Activated CD4-positive, alpha-beta T cell treated with anti-CD3 and anti-CD28 coated beads, Interleukin-10, Interleukin-2, amounts not matched to agents 100 ng/mL and 50 ng/mL, durations not matched to agents 16 hours and 8 hours (primary cell): Measurements from ENCODE around the gene PRKAG1.

Experiments used
- DNase-seq: peaks from one replicate; pipeline ENCODE4 v3.0.0-alpha.2; 2020

PRKAG1 gene

GRCh38 chr12:49049566-49050224 lies 31.1 kb upstream of the PRKAG1 start:
- DNase-seq, result no peak

DNA sequence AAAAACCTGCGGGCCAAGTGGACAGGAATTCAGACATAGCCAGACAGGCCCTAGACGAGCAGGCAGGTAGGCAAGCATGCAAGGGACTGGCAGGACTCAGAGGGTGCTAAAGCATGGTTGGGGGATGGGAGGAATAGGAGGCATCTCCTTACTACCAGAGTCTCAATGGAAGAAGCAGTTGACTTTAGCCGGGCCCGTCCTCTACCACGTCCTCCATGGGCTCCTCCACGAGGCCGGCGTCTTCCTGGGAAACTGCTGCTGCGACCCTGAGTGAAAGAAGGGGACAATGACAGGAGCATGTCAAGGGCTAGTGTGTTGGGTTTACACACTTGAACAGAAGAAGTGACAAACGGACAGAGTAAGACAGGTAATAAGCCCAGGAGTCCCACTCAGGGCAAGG lies 30.4 kb upstream of the PRKAG1 start:
- DNase-seq, result no peak

DNA sequence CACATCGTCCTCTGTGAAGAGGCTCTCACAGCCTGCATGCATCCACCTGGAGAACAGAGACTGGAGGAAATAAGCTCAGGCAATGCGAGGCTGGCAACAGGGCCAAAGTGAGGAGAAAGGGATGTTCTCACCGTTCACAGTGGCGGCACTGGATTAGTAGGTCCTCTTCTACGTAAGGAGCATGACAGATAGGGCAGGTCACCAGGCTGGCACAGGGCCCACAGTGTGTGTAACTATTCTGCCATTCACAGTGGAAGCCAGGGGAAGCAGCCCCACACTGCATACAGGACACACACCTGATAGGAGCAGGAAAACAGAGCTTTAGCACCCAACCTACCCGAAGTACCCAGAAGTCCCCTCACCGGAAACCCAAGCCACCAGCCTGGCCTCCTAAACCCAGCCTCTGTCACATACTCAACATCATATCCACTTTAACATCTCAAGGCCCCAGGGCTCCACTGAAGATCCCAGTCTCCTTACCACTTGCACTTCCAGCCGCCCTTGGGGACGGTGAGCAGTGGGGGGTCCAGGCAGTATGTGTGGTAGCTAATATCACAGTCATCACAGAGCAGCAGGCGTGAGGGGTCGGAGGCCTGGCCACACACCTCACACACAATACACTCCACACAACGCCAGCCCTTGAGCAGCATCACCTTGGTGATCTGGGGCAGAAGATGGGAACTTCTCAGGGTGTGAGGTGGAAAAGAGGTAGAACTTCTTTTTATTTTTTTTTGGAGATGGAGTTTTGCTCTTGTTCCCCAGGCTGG lies 27.7 kb upstream of the PRKAG1 start:
- no peak for DNase-seq

DNA sequence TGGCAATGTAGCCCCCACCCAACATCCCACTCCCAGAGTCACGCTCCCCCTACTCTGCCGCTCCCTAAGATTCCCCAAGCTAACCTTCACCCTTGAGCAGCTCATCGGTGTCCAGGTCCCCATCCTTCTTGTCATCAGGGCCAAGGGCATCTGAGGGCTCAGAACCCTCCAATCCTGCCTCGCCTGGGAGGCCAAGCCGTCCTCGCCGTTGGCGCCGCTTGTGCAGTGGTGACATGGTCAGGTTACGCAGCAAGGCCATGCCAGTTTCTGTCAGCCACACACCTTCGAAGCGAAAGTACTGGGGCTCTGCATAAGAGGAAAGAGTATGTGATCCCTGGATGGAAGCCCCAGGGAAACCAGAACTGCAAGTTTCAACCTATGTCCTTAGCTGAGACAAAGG lies 26.1 kb upstream of the PRKAG1 start:
- no peak for DNase-seq

GRCh38 chr12:49043856-49044258 lies 25.3 kb upstream of the PRKAG1 start:
- peak; percentile 82 for DNase-seq

DNA sequence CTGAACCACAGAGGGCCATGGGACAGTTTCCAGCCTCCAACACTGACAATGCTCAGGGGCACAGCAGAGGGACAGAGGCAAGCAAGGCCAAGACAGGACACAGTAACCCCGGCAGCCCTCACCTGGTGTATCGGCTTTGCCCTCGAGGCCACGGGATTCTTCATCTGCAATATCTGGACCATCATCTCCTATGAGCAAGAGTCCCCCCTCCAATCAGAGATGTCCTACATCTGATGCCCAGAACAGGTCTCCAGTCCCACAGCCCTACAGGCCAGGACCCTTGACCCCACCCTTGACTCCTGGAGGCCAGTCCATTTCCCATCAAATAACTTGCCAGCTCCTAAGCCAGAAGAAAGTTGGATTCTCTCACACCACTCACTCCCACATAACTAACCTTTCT lies 24.7 kb upstream of the PRKAG1 start:
- no peak for DNase-seq

DNA sequence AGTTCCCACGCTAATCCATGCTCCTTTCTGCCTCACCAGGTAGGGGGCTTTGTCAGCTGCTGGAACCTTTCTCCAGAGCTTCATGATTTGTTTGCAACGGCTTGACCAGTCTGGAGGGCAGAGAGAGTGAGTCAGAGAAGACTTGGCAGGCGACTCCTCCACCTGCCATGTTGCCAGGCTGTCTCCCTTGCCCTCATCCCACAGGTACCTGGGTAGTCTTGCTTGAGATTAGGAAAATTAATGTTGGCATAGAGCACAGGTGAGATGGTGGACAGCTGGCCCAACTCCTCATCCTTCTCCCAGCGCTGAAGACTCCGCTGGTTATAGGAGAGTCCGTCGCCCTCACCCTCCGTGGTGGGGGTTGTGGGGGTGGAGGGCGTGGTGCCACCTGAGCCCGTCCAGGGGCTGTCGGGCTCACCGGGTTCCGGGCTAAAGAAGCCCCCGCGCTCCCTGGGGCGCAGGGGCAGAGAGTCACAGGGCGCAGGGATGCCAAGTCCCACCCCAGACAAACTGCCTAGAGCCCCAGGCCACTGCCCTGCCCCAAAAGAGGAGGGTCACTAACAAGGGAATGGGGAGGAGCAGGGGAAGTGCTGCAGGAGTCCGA lies 23.4 kb upstream of the PRKAG1 start:
- no peak for DNase-seq

DNA sequence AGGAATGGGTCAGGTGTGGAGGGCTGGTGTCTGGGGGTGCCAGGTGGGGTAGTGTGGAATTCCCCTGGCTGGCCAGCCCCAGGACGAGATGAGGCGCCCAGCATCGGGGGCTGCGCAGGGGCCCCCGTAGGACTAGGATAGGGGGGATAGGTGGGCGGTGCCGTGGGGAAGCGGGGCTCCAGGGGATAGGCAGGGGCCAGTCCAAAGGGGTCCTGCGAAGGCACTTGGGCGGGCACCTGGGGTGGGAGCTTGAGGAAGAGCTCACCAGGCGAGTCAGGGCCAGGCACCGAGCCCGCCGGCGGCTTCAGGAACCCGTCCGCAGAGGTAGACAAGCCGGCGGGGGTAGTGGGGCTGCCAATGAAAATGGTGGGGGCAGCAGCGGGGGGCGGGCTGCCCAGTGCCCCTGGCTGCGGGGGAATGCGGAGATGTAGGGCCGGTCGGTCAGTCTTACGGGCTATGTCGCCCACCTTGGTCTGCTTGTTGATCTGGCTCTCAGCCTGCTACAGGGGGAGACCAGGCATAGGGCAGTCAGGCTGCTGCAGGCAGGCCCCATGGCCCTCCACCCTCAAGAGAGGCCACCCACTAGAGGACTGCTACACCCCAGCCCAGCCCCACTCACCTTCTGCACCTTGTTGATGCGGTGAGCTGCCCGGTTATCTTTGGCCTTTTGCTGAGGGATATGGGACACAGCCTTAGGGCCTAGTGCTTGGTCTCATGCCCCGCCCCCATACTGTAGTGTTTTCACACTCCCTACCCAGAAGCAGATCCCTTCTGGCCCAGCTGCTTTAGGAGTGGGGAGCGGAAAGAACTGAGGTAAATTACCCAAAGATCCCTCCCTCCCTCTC lies 22.7 kb upstream of the PRKAG1 start:
- no peak for DNase-seq

DNA sequence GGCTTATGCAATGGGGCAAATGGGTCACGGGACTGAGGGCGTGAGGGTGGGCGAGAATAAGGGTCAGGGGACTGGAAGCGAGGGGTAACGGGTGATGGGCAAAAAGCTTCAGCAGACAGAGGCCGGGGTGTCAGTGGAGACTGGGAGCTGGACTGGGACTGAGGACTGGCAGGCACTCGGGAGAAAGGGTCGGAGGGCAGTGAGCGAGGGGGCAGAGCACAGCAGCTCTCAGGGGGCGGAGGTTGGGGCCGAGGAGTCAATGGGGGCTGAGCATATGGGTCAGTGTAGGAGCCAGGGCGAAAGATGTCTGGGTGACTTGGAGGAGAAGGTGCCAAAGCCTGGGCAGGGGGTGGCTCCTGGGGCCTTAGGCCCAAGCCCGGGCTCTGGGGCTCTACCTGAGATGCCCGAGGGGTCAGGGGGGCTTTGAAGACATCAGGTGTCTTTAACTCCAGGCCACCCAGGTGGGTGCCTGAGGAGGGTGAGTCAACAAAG lies 21.8 kb upstream of the PRKAG1 start:
- no peak for DNase-seq

GRCh38 chr12:49039421-49040363 lies 21.1 kb upstream of the PRKAG1 start:
- DNase-seq, result no peak

- DNase-seq, result no peak
Measured at GRCh38 chr12:49038291-49038955, 19.8 kb upstream of the PRKAG1 start.

GRCh38 chr12:49037947-49038237 lies 19.3 kb upstream of the PRKAG1 start:
- no peak for DNase-seq

DNA sequence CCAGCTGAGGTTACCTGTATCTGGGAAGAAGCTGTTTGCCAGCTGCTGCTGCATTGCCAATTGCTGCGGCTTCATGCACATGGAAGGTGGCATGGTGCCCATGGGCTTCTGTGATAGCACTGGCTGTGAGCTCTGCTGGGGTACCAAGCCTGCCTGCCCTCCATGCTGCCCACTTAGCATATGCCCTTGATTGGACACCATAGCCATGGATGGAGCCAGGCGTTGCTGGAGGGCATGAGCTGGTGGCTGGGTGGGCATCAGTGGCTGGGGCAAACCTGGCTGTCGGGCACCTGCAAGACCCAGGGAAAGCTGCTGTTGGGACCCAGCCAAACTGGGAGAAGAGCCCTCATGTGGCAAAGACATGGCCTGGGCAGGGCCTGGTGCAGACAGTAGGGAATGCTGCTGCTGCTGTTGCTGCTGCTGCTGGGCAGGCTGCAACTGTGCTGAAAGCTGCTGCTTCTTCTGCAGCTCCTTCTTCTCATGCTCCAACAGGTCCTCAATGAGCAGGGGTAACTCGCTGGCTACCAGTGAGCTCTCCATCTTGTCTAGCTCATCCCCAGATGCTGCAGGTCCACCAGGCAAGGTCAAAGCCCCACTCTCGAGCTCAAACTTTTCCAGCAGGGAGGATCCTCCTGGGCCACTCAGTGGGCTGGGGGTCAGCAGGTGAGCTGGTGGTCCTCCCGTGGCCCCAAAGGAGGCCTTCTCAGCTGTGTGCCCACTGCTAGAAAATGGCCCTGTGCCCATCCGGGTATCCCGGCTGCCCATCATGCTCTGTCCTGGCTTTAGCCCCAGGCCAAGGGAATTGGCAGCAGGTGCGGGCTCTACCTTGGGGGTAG lies 18.8 kb upstream of the PRKAG1 start:
- no peak for DNase-seq

GRCh38 chr12:49036029-49036428 lies 17.5 kb upstream of the PRKAG1 start:
- no peak for DNase-seq

DNA sequence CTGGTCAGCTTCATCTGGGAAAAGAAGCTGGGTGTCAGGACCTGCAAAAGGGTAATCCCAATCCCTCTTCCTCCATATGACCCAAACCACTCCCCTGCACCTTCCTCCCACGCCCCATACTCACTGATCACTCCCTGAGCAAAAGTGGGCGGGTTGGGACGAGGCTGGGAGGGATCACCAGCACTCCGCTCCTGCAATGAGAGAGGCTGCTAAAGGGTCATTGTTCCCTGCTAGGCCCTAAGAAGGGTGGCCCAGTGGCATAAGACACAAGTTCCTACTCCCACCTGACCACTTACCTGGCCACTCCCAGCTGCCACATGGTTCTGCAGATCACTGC lies 15.7 kb upstream of the PRKAG1 start:
- no peak for DNase-seq

- no peak for DNase-seq
Measured at GRCh38 chr12:49033611-49034285, 15.2 kb upstream of the PRKAG1 start.

DNA sequence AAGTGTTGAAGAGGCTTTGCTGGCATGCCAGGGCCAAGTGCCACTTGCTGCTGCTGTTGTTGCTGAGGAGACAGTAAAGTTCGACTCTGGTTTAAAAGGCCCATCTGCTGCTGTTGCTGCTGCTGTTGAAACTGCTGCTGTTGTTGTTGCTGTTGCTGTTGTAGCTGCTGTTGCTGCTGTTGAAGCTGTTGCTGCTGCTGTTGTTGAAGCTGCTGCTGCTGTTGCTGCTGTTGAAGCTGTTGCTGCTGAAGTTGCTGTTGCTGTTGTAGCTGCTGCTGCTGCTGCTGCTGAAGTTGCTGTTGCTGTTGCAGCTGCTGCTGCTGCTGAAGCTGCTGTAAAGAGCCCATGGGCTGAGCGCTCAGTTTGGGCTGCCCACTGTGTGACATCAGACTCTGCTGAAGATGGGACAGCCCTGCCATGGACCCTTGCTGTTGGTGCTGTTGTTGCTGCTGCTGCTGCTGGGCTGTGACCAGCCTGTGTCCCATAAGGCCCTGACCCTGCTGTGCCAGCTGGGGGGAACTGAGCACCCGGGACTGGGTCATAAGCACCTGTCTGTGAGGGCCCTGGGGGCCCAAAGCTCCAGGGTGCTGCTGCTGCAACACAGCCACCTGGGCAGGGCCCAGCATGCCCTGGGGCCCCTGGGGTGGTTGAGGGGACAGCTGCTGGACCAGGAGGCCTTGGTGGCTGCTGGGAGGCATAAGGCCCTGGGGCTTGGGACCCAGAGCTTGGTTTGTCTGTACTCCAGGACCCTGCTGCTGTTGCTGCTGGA lies 14.3 kb upstream of the PRKAG1 start:
- DNase-seq, result no peak

GRCh38 chr12:49032276-49032675 lies 13.7 kb upstream of the PRKAG1 start:
- no peak for DNase-seq

DNA sequence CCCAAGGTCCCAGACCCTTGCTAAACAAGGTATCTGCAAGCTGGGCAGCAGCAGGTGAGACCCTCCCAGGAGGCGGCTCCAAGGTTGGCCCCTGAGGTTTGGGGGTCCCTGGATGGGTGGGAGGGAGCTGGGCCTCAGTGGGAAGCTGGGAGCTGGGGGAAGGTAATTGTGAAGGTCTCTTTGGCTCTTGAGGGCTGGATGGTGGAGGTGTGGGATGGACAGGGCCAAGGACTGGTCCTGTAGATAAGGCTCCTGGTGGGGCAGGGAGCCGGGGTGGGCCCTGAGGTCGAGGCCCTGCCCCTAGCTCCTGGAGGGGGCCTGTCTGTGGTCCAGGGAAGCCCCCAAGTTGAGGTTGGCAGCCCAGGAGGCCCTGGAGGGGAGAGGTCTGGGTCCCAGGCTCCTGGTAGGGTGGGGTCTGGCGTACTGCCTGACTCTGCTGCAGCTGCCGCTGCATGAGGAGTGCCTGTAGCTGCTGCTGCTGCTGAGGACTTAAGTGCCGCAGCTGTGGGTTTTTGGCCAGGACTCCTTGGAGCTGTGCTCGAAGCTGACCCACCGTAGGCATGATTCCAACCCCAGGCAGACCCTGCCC lies 13.1 kb upstream of the PRKAG1 start:
- DNase-seq, result no peak
